ENCODE results near the gene HBE1. TPM values are rescaled to one million over a fixed set of nuclear protein-coding genes. Genes with fewer than 3 reads are reported as not detected.
"Not testable (repeated sequence)": the region's sequence is repeated elsewhere in the genome, so short reads cannot be mapped to it uniquely, and the experiment has no call there.

Gene HBE1
- polyA plus RNA-seq (2013, experiment 1 of 2; ENCODE audit: insufficient read length): not detected
- polyA plus RNA-seq (2013, experiment 2 of 2; ENCODE audit: insufficient read length): 0.52 TPM

- DNase-seq: no peak
These were observed at the start of gene HBE1 for GRCh38 chr11:5269715-5270147. Gene HBE1 (minus strand): TSS chr11:5269945. CDS start chr11:5269890, 55 bp downstream.

- DNase-seq: no peak
These were observed 47.5 kb upstream of the HBE1 start for GRCh38 chr11:5317292-5317691.

GRCh38 chr11:5313326-5314023 is 43.7 kb upstream of the HBE1 start:
- DNase-seq: not testable (repeated sequence)

- no peak for DNase-seq
These were observed 40.7 kb upstream of the HBE1 start for GRCh38 chr11:5310423-5310822.

- DNase-seq: no peak
These were observed 37.7 kb upstream of the HBE1 start for GRCh38 chr11:5307256-5308019.

GRCh38 chr11:5304046-5304445 is 34.3 kb upstream of the HBE1 start:
- DNase-seq: peak; percentile 21

- DNase-seq: no peak
These were observed 33.9 kb upstream of the HBE1 start for GRCh38 chr11:5303626-5304025.

- DNase-seq: no peak
These were observed 32.1 kb upstream of the HBE1 start, which contains the start of gene OR51B4 for GRCh38 chr11:5301846-5302245. Gene OR51B4 (minus strand): TSS chr11:5301946. CDS start chr11:5301946, 0 bp downstream.

GRCh38 chr11:5300251-5300650 is 30.5 kb upstream of the HBE1 start:
- DNase-seq: no peak

- no peak for DNase-seq
These were observed 28.7 kb upstream of the HBE1 start for GRCh38 chr11:5298451-5298850.

GRCh38 chr11:5297721-5298323 is 28.1 kb upstream of the HBE1 start:
- DNase-seq: no peak

- not testable (repeated sequence) for DNase-seq
These were observed 24.7 kb upstream of the HBE1 start for GRCh38 chr11:5294342-5294995.

GRCh38 chr11:5293028-5293427 is 23.3 kb upstream of the HBE1 start:
- no peak for DNase-seq

GRCh38 chr11:5291207-5291838 is 21.6 kb upstream of the HBE1 start:
- peak; percentile 26 for DNase-seq

- DNase-seq: no peak
These were observed 20.4 kb upstream of the HBE1 start for GRCh38 chr11:5290106-5290505.

GRCh38 chr11:5289696-5290095 is 20.0 kb upstream of the HBE1 start:
- no peak for DNase-seq

GRCh38 chr11:5288906-5289550 is 19.3 kb upstream of the HBE1 start:
- no peak for DNase-seq

- DNase-seq: peak; percentile 6
These were observed 18.6 kb upstream of the HBE1 start for GRCh38 chr11:5288108-5288905.

GRCh38 chr11:5286901-5287300 is 17.2 kb upstream of the HBE1 start:
- no peak for DNase-seq

GRCh38 chr11:5286351-5286750 is 16.6 kb upstream of the HBE1 start:
- no peak for DNase-seq

All from fibroblast of skin of scalp (primary cell).